NCI-H446 (cell line): ENCODE data around the gene ASIC4.

Source experiments
- DNase-seq, 2 experiments: peaks; one replicate each; lab custom pipeline; 2025; lab: John Stamatoyannopoulos, UW

The ASIC4 gene

GRCh38 chr2:219480004-219480403, 34.3 kb upstream of the ASIC4 start:
- no peak for DNase-seq

GRCh38 chr2:219482674-219483405, 31.4 kb upstream of the ASIC4 start:
- no peak for DNase-seq

- no peak for DNase-seq
Observed at GRCh38 chr2:219483451-219484342, 30.6 kb upstream of the ASIC4 start.

GRCh38 chr2:219484343-219485200, 29.7 kb upstream of the ASIC4 start:
- no peak for DNase-seq

DNA sequence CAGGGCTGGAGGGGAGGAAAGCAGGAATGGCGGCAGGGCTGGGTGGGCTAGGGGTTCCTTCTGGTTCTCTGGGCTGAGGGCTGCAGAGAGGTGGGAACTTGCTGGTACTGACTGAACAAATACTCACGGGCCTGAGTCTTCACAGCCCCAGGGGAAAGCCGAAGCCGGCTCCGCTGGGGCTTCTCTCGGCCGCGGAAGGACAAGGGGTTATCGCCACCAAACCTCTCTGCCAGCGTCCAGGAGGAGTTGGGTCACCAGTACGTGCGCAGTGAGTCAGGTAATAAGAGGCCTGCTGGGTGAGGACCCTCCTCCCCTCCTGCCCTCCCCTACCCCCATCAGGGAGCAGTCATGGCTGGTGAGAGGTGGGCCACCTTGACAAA, 29.1 kb upstream of the ASIC4 start:
- no peak for DNase-seq

GRCh38 chr2:219486380-219486959, 27.8 kb upstream of the ASIC4 start:
- no peak for DNase-seq

DNA sequence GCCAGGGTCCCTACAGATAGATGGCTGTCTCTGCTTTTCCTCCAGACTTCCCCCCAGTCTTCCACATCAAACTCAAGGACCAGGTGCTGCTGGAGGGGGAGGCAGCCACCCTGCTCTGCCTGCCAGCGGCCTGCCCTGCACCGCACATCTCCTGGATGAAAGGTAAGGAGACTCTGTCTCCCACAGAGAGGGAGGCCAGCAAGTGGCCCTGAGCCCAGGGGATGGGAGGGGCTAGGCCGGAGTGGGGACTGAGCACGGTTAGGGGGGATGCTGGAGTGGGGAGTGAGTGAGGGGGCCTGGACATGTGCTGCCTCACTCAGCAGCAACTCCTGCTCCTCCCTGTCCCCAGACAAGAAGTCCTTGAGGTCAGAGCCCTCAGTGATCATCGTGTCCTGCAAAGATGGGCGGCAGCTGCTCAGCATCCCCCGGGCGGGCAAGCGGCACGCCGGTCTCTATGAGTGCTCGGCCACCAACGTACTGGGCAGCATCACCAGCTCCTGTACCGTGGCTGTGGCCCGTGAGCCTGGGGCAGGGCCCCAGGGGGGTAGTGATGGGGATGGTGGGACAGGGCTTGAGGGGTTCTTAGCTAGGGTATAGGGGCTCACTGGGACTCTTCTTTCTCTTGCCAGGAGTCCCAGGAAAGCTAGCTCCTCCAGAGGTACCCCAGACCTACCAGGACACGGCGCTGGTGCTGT, 26.0 kb upstream of the ASIC4 start:
- no peak for DNase-seq

DNA sequence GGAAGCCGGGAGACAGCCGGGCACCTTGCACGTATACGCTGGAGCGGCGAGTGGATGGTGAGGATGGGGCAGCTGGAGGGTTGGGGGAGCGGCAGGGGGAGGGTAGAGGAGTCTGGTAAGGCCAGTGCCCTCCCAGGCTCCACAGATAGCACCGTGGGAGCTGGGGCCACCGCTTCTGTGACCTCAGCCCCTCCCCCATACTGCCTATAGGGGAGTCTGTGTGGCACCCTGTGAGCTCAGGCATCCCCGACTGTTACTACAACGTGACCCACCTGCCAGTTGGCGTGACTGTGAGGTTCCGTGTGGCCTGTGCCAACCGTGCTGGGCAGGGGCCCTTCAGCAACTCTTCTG, 25.5 kb upstream of the ASIC4 start:
- no peak for DNase-seq

- DNase-seq: no peak
Observed at GRCh38 chr2:219489315-219489714, 25.0 kb upstream of the ASIC4 start.

DNA sequence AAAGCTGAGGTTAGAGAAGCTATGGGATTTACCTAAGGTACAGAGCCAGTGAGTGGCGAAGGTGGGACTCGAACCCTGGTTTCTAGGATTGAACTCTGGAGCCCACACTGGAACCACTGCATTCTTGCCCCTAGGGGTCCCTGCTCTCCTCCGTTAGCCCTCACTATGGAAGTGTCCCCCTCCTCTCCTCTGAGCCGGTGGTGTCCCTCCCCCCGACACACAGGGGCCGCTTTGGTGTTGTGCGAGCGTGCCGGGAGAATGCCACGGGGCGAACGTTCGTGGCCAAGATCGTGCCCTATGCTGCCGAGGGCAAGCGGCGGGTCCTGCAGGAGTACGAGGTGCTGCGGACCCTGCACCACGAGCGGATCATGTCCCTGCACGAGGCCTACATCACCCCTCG, 24.1 kb upstream of the ASIC4 start:
- no peak for DNase-seq

- no peak for DNase-seq
Observed at GRCh38 chr2:219490600-219491130, 23.6 kb upstream of the ASIC4 start.

DNA sequence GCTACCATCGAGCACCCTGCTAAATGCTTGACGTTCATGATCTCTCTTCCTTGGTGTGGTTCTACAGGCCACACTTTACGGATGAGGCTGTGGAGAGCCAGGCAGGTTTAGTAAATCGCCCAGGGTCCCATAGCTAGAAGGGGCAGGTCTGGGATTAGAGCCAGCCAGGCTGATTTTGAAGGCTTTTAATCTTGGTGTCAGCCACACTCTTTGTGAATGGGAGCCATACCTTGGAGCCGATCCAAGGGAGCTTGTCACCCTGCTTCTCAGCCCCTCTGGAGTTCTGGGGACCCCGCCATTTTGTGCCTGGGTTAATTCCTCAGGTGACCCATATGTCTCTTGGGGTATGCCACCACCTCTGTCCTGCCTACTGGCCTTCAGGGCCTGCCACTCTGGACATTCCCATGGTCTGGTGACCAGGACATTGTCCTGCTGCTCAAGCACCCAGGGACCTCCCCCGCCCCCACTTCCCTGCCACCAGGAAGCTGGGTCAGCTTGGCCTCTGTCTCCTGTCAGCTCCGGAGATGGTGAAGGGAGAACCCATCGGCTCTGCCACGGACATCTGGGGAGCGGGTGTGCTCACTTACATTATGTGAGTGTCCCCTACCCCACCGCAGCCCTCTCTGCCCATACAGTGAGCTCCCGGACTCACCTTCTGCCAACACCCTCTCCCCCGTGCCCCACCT, 22.9 kb upstream of the ASIC4 start:
- DNase-seq: no peak

- DNase-seq: no peak
Observed at GRCh38 chr2:219492575-219492974, 21.7 kb upstream of the ASIC4 start.

DNA sequence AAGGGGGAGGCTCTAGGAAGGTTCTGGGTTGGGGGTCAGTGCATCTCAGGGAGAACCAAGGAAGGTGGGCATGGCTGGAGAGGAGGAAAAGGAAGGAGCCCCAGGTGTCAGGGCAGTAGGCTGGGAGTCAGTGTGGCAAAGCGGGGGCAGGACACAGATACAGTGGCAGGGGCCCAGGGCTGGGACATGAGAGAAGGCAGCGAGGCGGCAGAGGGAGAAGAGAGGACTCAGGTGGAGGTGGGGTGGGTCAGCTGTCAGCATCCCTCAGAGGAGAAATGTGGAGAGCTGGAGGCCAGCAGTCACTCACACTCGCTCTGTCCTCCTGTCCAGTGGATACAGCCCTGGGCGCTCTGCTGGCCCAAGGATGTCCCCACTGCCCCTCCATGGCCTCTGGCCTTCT, 21.2 kb upstream of the ASIC4 start:
- DNase-seq: no peak

DNA sequence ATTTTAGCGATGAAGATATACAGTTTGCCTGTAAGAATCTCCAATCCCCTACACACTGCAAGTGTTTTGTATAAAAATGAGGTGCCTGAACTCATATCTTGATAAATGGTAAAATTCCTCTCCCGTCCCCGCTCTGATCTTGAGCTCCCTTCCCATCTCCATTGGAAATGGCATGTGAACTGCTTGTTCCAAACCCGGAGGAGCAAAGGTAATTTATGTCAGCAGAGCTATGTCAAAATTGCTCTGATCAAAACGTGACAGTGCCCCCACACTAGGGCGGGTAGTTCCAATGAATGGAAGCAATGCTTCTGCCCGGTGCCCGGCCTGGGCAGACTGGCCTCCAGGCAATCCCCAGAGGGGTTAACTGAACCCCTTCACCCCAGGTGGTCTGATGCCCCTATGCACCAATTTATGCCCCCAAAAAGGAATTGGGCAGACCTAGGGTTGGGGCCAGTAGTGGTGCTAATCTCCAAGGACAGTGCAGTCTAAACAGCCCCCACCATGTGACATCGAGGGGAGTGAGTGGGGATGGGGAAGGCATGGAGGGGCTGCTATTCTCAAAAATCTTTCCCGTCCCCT, 19.2 kb upstream of the ASIC4 start:
- DNase-seq: no peak

- peak; percentile 20 to 64 for DNase-seq
Observed at GRCh38 chr2:219495531-219496122, 18.7 kb upstream of the ASIC4 start.

GRCh38 chr2:219496247-219496824, 17.9 kb upstream of the ASIC4 start:
- DNase-seq: no peak

DNA sequence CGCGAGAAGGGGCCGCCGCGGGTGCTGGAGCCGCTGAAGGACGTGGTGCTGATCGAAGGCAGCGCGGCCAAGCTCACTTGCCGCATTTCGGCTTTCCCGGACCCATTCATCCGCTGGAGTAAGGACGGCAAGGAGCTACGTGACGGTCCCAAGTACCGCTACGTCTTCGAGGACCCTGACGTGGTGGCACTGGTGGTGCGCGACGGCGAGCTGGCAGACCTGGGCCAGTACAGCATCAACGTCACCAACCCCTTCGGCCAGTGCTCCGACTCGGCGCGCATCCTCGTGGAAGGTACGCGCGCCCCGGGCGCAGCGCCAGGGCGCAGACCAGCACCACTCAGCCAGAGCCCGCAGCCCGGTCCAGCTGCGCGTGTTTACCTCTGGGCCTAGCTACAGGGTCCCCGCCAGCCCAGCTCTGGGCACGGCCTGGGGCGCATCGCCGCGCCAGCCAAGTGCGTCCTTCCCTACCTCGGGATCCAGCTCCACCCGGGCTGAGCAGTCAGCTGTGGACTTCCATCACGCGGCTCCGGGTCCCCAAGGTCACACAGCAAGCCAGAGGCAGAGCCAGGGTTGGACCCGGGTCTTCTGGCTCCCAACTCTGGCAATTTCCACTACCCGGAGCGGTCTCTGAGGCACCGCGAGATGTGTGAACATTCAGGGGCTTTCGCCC, 17.3 kb upstream of the ASIC4 start:
- no peak for DNase-seq
